Trophoblast cell (in vitro differentiated cells and primary cell): ENCODE measurements around the gene CIITA.

ENCODE experiments used
- DNase-seq, 2 donors: peaks; one replicate each; pipeline ENCODE4 v3.0.0-alpha.2; 2016
- H2AFZ ChIP-seq: 2 replicates; pipeline ENCODE4 v1.6.1; 2013; ENCODE audit warnings: low read length, moderate library complexity, mild to moderate bottlenecking; ENCODE audit not compliant: insufficient read depth, poor library complexity
- H2AK5ac ChIP-seq: 2 replicates; pipeline ENCODE4 v1.6.1; 2013; ENCODE audit warnings: mild to moderate bottlenecking, low read length
- H2BK120ac ChIP-seq: 2 replicates; pipeline ENCODE4 v1.6.1; 2013; ENCODE audit warnings: low read length, mild to moderate bottlenecking, moderate library complexity; ENCODE audit not compliant: insufficient read depth, poor library complexity
- H2BK12ac ChIP-seq: 2 replicates; pipeline ENCODE4 v1.6.1; 2013; ENCODE audit warnings: mild to moderate bottlenecking, low read length, moderate library complexity
- H2BK5ac ChIP-seq: 2 replicates; pipeline ENCODE4 v1.6.1; 2013; ENCODE audit warnings: low read length, low read depth, moderate library complexity, mild to moderate bottlenecking; ENCODE audit not compliant: poor library complexity
- H3K14ac ChIP-seq: 2 replicates; pipeline ENCODE4 v1.6.1; 2013; ENCODE audit warnings: mild to moderate bottlenecking, low read length
- H3K18ac ChIP-seq: 2 replicates; pipeline ENCODE4 v1.6.1; 2013; ENCODE audit warnings: mild to moderate bottlenecking, low read length
- H3K23ac ChIP-seq: 2 replicates; pipeline ENCODE4 v1.6.1; 2013; ENCODE audit warnings: low read length
- H3K27ac ChIP-seq: 2 replicates; pipeline ENCODE4 v1.5.1; 2013; ENCODE audit warnings: low read depth, mild to moderate bottlenecking, inconsistent platforms, low read length, moderate library complexity
- H3K27me3 ChIP-seq: 2 replicates; pipeline ENCODE4 v1.6.1; 2013; ENCODE audit warnings: inconsistent platforms, mild to moderate bottlenecking, low read length, moderate library complexity; ENCODE audit not compliant: insufficient read depth
- H3K36me3 ChIP-seq, 2 experiments: 1 replicate in 1 of 2; 2 replicates in 1 of 2; pipeline ENCODE4 v1.6.1; 2013; ENCODE audit warnings: low read length in 2 of 2, mild to moderate bottlenecking in 2 of 2, moderate library complexity in 1 of 2; ENCODE audit not compliant: insufficient read depth in 2 of 2, control insufficient read depth in 1 of 2
- H3K4ac ChIP-seq: 2 replicates; pipeline ENCODE4 v1.6.1; 2013; ENCODE audit warnings: low read depth, mild to moderate bottlenecking, low read length, moderate library complexity
- H3K4me1 ChIP-seq, 2 experiments: 1 replicate in 1 of 2; 2 replicates in 1 of 2; pipeline ENCODE4 v1.6.1; 2013; ENCODE audit warnings: low read length in 2 of 2, mild to moderate bottlenecking in 2 of 2, moderate library complexity in 1 of 2; ENCODE audit not compliant: insufficient read depth in 2 of 2, control insufficient read depth in 1 of 2
- H3K4me2 ChIP-seq: 2 replicates; pipeline ENCODE4 v1.6.1; 2013; ENCODE audit warnings: inconsistent platforms, mild to moderate bottlenecking, low read length, moderate library complexity
- H3K4me3 ChIP-seq: 2 replicates; pipeline ENCODE4 v1.5.1; 2013; ENCODE audit warnings: mild to moderate bottlenecking, low read depth, low read length, inconsistent platforms
- H3K79me1 ChIP-seq: one replicate; pipeline ENCODE4 v1.6.1; 2013; ENCODE audit warnings: low read length
- H3K79me2 ChIP-seq: 2 replicates; pipeline ENCODE4 v1.6.1; 2013; ENCODE audit warnings: low read length, mild to moderate bottlenecking; ENCODE audit not compliant: control insufficient read depth, insufficient read depth, poor library complexity
- H3K9ac ChIP-seq: 2 replicates; pipeline ENCODE4 v1.6.1; 2013; ENCODE audit warnings: mild to moderate bottlenecking, low read length
- H3K9me3 ChIP-seq: 2 replicates; pipeline ENCODE4 v1.6.1; 2013; ENCODE audit warnings: low read depth, mild to moderate bottlenecking, control low read depth, inconsistent platforms, low read length; ENCODE audit not compliant: insufficient read depth
- H4K12ac ChIP-seq: 2 replicates; pipeline ENCODE4 v1.6.1; 2013; ENCODE audit warnings: low read depth, mild to moderate bottlenecking, low read length, moderate library complexity
- H4K8ac ChIP-seq: 2 replicates; pipeline ENCODE4 v1.6.1; 2013; ENCODE audit warnings: low read depth, mild to moderate bottlenecking, low read length, moderate library complexity
- H4K91ac ChIP-seq: one replicate; pipeline ENCODE4 v1.6.1; 2013; ENCODE audit warnings: low read depth, mild to moderate bottlenecking, low read length, moderate library complexity
- WGBS: extraction: QIAGEN DNeasy Blood & Tissue Kit; methylation state at CpG from one replicate; pipeline ENCODE4 v1.1.7; 2013; ENCODE audit warnings: missing lambda C conversion rate; ENCODE audit not compliant: insufficient read length, insufficient coverage; ENCODE audit errors: extremely low coverage; 5-methylcytosine and 5-hydroxymethylcytosine counted together

Gene CIITA

GRCh38 chr16:10892782-10893318 is 15.8 kb downstream of the CIITA start:
- Histone ChIP-seq H3K23ac (no peak overlapping the region), H3K79me2 (no peaks in the 10 kb centered on the region), H2BK5ac (no peak overlapping the region), H3K4me3 (no peak overlapping the region), H3K4me2 (no peak overlapping the region), H4K12ac (no peak overlapping the region), H3K27ac (no peak overlapping the region), H3K4me1 (no peaks in the 10 kb centered on the region), H3K79me1 (no peaks in the 10 kb centered on the region), H4K91ac (no peak overlapping the region), H3K4ac (no peak overlapping the region), H3K27me3 (no peaks in the 10 kb centered on the region), H2BK12ac (no peak overlapping the region), H3K14ac (no peak overlapping the region), H2AFZ (no peak overlapping the region), H3K18ac (no peak overlapping the region), H3K9me3 (no peaks in the 10 kb centered on the region), H3K36me3 (no peaks in the 10 kb centered on the region), H4K8ac (no peak overlapping the region), H3K9ac (no peak overlapping the region), H2AK5ac (no peak overlapping the region), H2BK120ac (no peak overlapping the region)
- no CpG with 5 or more reads among the region's 5 CpGs for WGBS
- DNase-seq, result no peak

GRCh38 chr16:10895053-10895946 is 18.3 kb downstream of the CIITA start:
- H2BK12ac ChIP-seq, result no peak overlapping the region
- H3K14ac ChIP-seq, result no peak overlapping the region
- H2BK5ac ChIP-seq, result no peak overlapping the region
- H3K4me1 ChIP-seq, result no peaks in the 10 kb centered on the region
- no CpG with 5 or more reads among the region's 17 CpGs for WGBS
- H3K27ac ChIP-seq, result no peak overlapping the region
- H2AFZ ChIP-seq, result no peak overlapping the region
- DNase-seq, result peak in 1 of 2 donors; percentile 66
- H3K79me2 ChIP-seq, result no peaks in the 10 kb centered on the region
- no peak overlapping the region for H4K8ac ChIP-seq
- no peak overlapping the region for H3K4ac ChIP-seq
- H3K4me2 ChIP-seq, result no peak overlapping the region
- no peaks in the 10 kb centered on the region for H3K27me3 ChIP-seq
- no peaks in the 10 kb centered on the region for H3K79me1 ChIP-seq
- no peak overlapping the region for H3K18ac ChIP-seq
- no peak overlapping the region for H2BK120ac ChIP-seq
- H3K4me3 ChIP-seq, result no peak overlapping the region
- no peaks in the 10 kb centered on the region for H3K9me3 ChIP-seq
- no peak overlapping the region for H3K23ac ChIP-seq
- no peak overlapping the region for H4K12ac ChIP-seq
- H4K91ac ChIP-seq, result no peak overlapping the region
- H3K36me3 ChIP-seq, result no peaks in the 10 kb centered on the region
- no peak overlapping the region for H2AK5ac ChIP-seq
- no peak overlapping the region for H3K9ac ChIP-seq

- Histone ChIP-seq H3K4ac (no peak overlapping the region), H3K18ac (no peak overlapping the region), H3K4me1 (no peaks in the 10 kb centered on the region), H2BK12ac (no peak overlapping the region), H2AFZ (no peak overlapping the region), H2BK120ac (no peak overlapping the region), H3K23ac (no peak overlapping the region), H2BK5ac (no peak overlapping the region), H3K27ac (no peak overlapping the region), H3K79me1 (no peaks in the 10 kb centered on the region), H3K4me2 (no peak overlapping the region), H4K12ac (no peak overlapping the region), H3K9ac (no peak overlapping the region), H3K36me3 (no peaks in the 10 kb centered on the region), H3K27me3 (no peaks in the 10 kb centered on the region), H3K79me2 (no peaks in the 10 kb centered on the region), H3K4me3 (no peak overlapping the region), H3K14ac (no peak overlapping the region), H4K8ac (no peak overlapping the region), H2AK5ac (no peak overlapping the region), H4K91ac (no peak overlapping the region), H3K9me3 (no peaks in the 10 kb centered on the region)
- no CpG with 5 or more reads among the region's 3 CpGs for WGBS
- DNase-seq, result no peak
These were observed 19.2 kb downstream of the CIITA start for GRCh38 chr16:10896165-10896564.

- no peak overlapping the region for H3K4me2 ChIP-seq
- no peak overlapping the region for H4K91ac ChIP-seq
- H4K8ac ChIP-seq, result no peak overlapping the region
- H3K79me1 ChIP-seq, result no peaks in the 10 kb centered on the region
- no peaks in the 10 kb centered on the region for H3K36me3 ChIP-seq
- no peaks in the 10 kb centered on the region for H3K9me3 ChIP-seq
- no peaks in the 10 kb centered on the region for H3K79me2 ChIP-seq
- no peak overlapping the region for H2BK12ac ChIP-seq
- H3K4ac ChIP-seq, result no peak overlapping the region
- no peaks in the 10 kb centered on the region for H3K4me1 ChIP-seq
- H2BK120ac ChIP-seq, result no peak overlapping the region
- no peak overlapping the region for H4K12ac ChIP-seq
- no CpG with 5 or more reads among the region's 2 CpGs for WGBS
- H2AK5ac ChIP-seq, result no peak overlapping the region
- H3K9ac ChIP-seq, result no peak overlapping the region
- H3K23ac ChIP-seq, result no peak overlapping the region
- no peak overlapping the region for H3K18ac ChIP-seq
- no peak overlapping the region for H3K27ac ChIP-seq
- H2AFZ ChIP-seq, result no peak overlapping the region
- no peak overlapping the region for H3K14ac ChIP-seq
- no peak overlapping the region for H2BK5ac ChIP-seq
- no peaks in the 10 kb centered on the region for H3K27me3 ChIP-seq
- no peak overlapping the region for H3K4me3 ChIP-seq
- DNase-seq, result no peak
These were observed 19.7 kb downstream of the CIITA start for GRCh38 chr16:10896723-10897122.
